ENCODE measurements around the gene TBC1D24.

TBC1D24 gene

GRCh38 chr16:2474877-2475412 lies at the start of gene TBC1D24:
TSS of gene TBC1D24 (plus strand) at chr16:2475127. CDS start at chr16:2496149, 21,022 bp downstream.
- H3K4me3 ChIP-seq (ENCODE audit: low read depth, low read length), result peak within 1 kb of the TSS; percentile 68
- in situ Hi-C loops (cut with HindIII; ENCODE audit: low sequenced_read_pairs), result no loop called here
- DNase-seq (ENCODE audit: low read depth, low spot score), result peak; percentile 71
- no peak for TF ChIP-seq CTCF (IDR thresholded peaks at IDR 0.05; ENCODE audit: low read depth, low read length)

- no peak overlapping the region for H3K4me3 ChIP-seq (ENCODE audit: low read depth, low read length)
- DNase-seq (ENCODE audit: low read depth, low spot score), result no peak
- in situ Hi-C loops (cut with HindIII; ENCODE audit: low sequenced_read_pairs), result no loop called here
- no peak for TF ChIP-seq CTCF (IDR thresholded peaks at IDR 0.05; ENCODE audit: low read depth, low read length)
Observed at GRCh38 chr16:2425825-2426430, 49.0 kb upstream of the TBC1D24 start.

- in situ Hi-C loops (cut with HindIII; ENCODE audit: low sequenced_read_pairs), result no loop called here
- no peak for TF ChIP-seq CTCF (IDR thresholded peaks at IDR 0.05; ENCODE audit: low read depth, low read length)
- no peak overlapping the region for H3K4me3 ChIP-seq (ENCODE audit: low read depth, low read length)
- DNase-seq (ENCODE audit: low read depth, low spot score), result no peak
Observed at GRCh38 chr16:2426941-2427361, 48.0 kb upstream of the TBC1D24 start.

GRCh38 chr16:2427526-2427925 lies 47.4 kb upstream of the TBC1D24 start:
- DNase-seq (ENCODE audit: low read depth, low spot score), result no peak
- in situ Hi-C loops (cut with HindIII; ENCODE audit: low sequenced_read_pairs), result no loop called here
- no peak for TF ChIP-seq CTCF (IDR thresholded peaks at IDR 0.05; ENCODE audit: low read depth, low read length)
- H3K4me3 ChIP-seq (ENCODE audit: low read depth, low read length), result no peak overlapping the region

GRCh38 chr16:2428051-2428783 lies 46.7 kb upstream of the TBC1D24 start:
- in situ Hi-C loops (cut with HindIII; ENCODE audit: low sequenced_read_pairs), result no loop called here
- TF ChIP-seq CTCF (IDR thresholded peaks at IDR 0.05; ENCODE audit: low read depth, low read length), result peak; percentile 37
- H3K4me3 ChIP-seq (ENCODE audit: low read depth, low read length), result peak overlapping the region; percentile 56
- DNase-seq (ENCODE audit: low read depth, low spot score), result no peak

- in situ Hi-C loops (cut with HindIII; ENCODE audit: low sequenced_read_pairs), result no loop called here
Observed at GRCh38 chr16:2428784-2429033, 46.2 kb upstream of the TBC1D24 start.

More at GRCh38 chr16:2428784-2429033, 46.2 kb upstream of the TBC1D24 start:
- TF ChIP-seq CTCF (IDR thresholded peaks at IDR 0.05; ENCODE audit: low read depth, low read length), result no peak
- no peak for DNase-seq (ENCODE audit: low read depth, low spot score)
- peak overlapping the region; percentile 56 for H3K4me3 ChIP-seq (ENCODE audit: low read depth, low read length)

All from astrocyte of the spinal cord (primary cell).